Measurements from ENCODE around the gene EFCAB6. TPM values are rescaled to one million over a fixed set of nuclear protein-coding genes. Genes with fewer than 3 reads are reported as not detected.

EFCAB6 gene
- total and polyA plus RNA-seq, 8 donors = 2.0 to 5.5 (median 3.5) TPM

- ATAC-seq (no peak), DNase-seq (no peak)
- Histone ChIP-seq H3K9me3 (no peaks in the 10 kb centered on the region), H3K4me1 (peaks cover 5 to 16% of the 10 kb centered on the region in 2 donors), H3K4me3 (peak overlapping the region; percentile 80 to 82), H3K36me3 (no peaks in the 10 kb centered on the region), H3K27ac (peak overlapping the region; percentile 70 to 84), H3K27me3 (no peaks in the 10 kb centered on the region)
- TF ChIP-seq CTCF (IDR thresholded peaks at IDR 0.05) = no peak
- intact Hi-C loops (cut with DNase I) = no loop called here
These were observed 785 bp upstream of the EFCAB6 start for GRCh38 chr22:43812890-43813289.

DNA sequence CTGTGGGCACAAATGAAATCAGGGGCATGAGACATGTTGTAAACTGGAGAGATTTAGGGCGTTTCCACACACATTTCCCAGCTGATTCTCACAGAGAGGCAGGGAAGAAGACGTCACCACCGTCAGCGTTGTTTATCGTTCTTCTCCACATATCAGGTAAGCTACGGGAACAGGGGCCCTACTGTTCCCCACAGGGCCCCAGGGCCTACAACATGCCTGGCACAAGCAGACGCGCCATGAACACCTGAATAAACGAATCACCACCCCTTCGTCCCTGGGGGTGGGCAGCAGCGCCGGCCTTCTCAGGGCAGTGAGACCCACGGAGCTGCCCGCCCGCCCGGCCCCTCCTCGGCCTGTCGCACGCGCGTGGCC, 342 bp downstream of the EFCAB6 start:
- no peaks in the 10 kb centered on the region for H3K36me3 ChIP-seq
- intact Hi-C loops (cut with DNase I) = no loop called here
- ATAC-seq (peak; percentile 59), DNase-seq (no peak)
- peak overlapping the region; percentile 80 to 82 for H3K4me3 ChIP-seq
- TF ChIP-seq CTCF (IDR thresholded peaks at IDR 0.05) = no peak
- H3K4me1 ChIP-seq = peaks cover 5 to 16% of the 10 kb centered on the region in 2 donors
- H3K9me3 ChIP-seq = no peaks in the 10 kb centered on the region
- H3K27me3 ChIP-seq = no peaks in the 10 kb centered on the region
- H3K27ac ChIP-seq = peak overlapping the region in 1 of 2 donors; percentile 84

- no peaks in the 10 kb centered on the region for H3K36me3 ChIP-seq
- no peak for TF ChIP-seq CTCF (IDR thresholded peaks at IDR 0.05)
- peaks cover 6 to 17% of the 10 kb centered on the region in 2 donors for H3K9me3 ChIP-seq
- H3K4me3 ChIP-seq = no peak overlapping the region
- no peak overlapping the region for H3K27ac ChIP-seq
- DNase-seq (no peak), ATAC-seq (no peak)
- H3K27me3 ChIP-seq = no peaks in the 10 kb centered on the region
- intact Hi-C loops (cut with DNase I) = no loop called here
- no peaks in the 10 kb centered on the region for H3K4me1 ChIP-seq
These were observed 9.1 kb downstream of the EFCAB6 start for GRCh38 chr22:43802897-43803495.

DNA sequence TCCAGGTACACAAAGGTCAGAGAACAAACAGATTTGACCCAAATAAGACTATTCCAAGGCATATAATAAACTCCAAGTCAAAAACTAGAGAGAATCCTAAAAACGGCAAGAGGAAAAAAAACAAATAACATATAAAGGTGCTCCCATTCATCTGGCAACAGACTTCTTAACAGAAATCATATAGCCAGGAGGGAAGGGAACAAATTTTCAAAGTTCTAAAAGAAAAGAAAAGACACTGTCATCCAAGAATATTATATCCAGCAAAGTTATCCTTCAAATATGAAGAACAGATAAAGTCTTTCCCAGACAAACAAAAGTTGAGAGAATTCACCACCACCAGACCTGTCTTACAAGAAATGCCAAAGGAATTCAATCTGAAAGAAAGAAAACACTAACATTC, 11.1 kb downstream of the EFCAB6 start:
- Histone ChIP-seq H3K27ac (no peak overlapping the region), H3K27me3 (no peaks in the 10 kb centered on the region), H3K4me3 (no peak overlapping the region), H3K36me3 (no peaks in the 10 kb centered on the region), H3K9me3 (peaks cover 6 to 17% of the 10 kb centered on the region in 2 donors), H3K4me1 (no peaks in the 10 kb centered on the region)
- ATAC-seq (no peak), DNase-seq (no peak)
- intact Hi-C loops (cut with DNase I) = no loop called here
- TF ChIP-seq CTCF (IDR thresholded peaks at IDR 0.05) = no peak

- intact Hi-C loops (cut with DNase I) = no loop called here
- Histone ChIP-seq H3K36me3 (no peaks in the 10 kb centered on the region), H3K4me3 (no peak overlapping the region), H3K27me3 (no peaks in the 10 kb centered on the region), H3K4me1 (no peaks in the 10 kb centered on the region), H3K27ac (no peak overlapping the region), H3K9me3 (peaks cover 6 to 17% of the 10 kb centered on the region in 2 donors)
- no peak for DNase-seq
- no peak for ATAC-seq
- no peak for TF ChIP-seq CTCF (IDR thresholded peaks at IDR 0.05)
These were observed 13.6 kb downstream of the EFCAB6 start for GRCh38 chr22:43798492-43798891.

Measured in left lung (tissue), 10 donors.